Mesendoderm (in vitro differentiated cells): ENCODE results near the gene GRID2.

Source experiments
- DNase-seq: peaks from one replicate; pipeline ENCODE4 v3.0.0; 2013
- H2AK5ac ChIP-seq: 2 replicates; pipeline ENCODE4 v1.6.1; 2013; ENCODE audit warnings: low read length, inconsistent platforms
- H2BK120ac ChIP-seq: 2 replicates; pipeline ENCODE4 v1.6.1; 2013; ENCODE audit warnings: low read depth, mild to moderate bottlenecking, low read length, moderate library complexity, mixed read lengths
- H2BK15ac ChIP-seq: replicated peaks from 2 replicates; pipeline ENCODE4 v1.6.1; 2013; ENCODE audit warnings: low read depth, mild to moderate bottlenecking, moderate library complexity
- H2BK5ac ChIP-seq: 2 replicates; pipeline ENCODE4 v1.6.1; 2013; ENCODE audit warnings: low read length, inconsistent platforms
- H3K18ac ChIP-seq: 2 replicates; pipeline ENCODE4 v1.6.1; 2013; ENCODE audit warnings: mild to moderate bottlenecking, low read length, mixed read lengths
- H3K23ac ChIP-seq: one replicate; pipeline ENCODE4 v1.6.1; 2013; ENCODE audit warnings: low read length
- H3K27ac ChIP-seq: 2 replicates; pipeline ENCODE4 v1.5.1; 2013; ENCODE audit warnings: low read depth, mild to moderate bottlenecking, inconsistent platforms, low read length, moderate library complexity
- H3K27me3 ChIP-seq: 2 replicates; pipeline ENCODE4 v1.6.1; 2013; ENCODE audit warnings: low read length, control low read depth, mild to moderate bottlenecking, inconsistent platforms; ENCODE audit not compliant: insufficient read depth, poor library complexity
- H3K36me3 ChIP-seq: 2 replicates; pipeline ENCODE4 v1.6.1; 2013; ENCODE audit warnings: low read length, inconsistent platforms; ENCODE audit not compliant: control insufficient read depth, insufficient read depth
- H3K4ac ChIP-seq: one replicate; pipeline ENCODE4 v1.6.1; 2013; ENCODE audit warnings: low read depth, mild to moderate bottlenecking, low read length, moderate library complexity
- H3K4me1 ChIP-seq: 2 replicates; pipeline ENCODE4 v1.6.1; 2013; ENCODE audit warnings: low read depth, low read length, inconsistent platforms; ENCODE audit not compliant: control insufficient read depth
- H3K4me2 ChIP-seq: 2 replicates; pipeline ENCODE4 v1.6.1; 2013; ENCODE audit warnings: low read length
- H3K4me3 ChIP-seq: 2 replicates; pipeline ENCODE4 v1.5.1; 2013; ENCODE audit warnings: mild to moderate bottlenecking, low read length
- H3K56ac ChIP-seq: one replicate; pipeline ENCODE4 v1.6.1; 2013; ENCODE audit warnings: low read length
- H3K79me1 ChIP-seq: 2 replicates; pipeline ENCODE4 v1.6.1; 2013; ENCODE audit warnings: low read length, inconsistent platforms
- H3K79me2 ChIP-seq: 2 replicates; pipeline ENCODE4 v1.6.1; 2013; ENCODE audit warnings: mild to moderate bottlenecking, low read length; ENCODE audit not compliant: control insufficient read depth, insufficient read depth
- H3K9ac ChIP-seq: 2 replicates; pipeline ENCODE4 v1.6.1; 2013; ENCODE audit warnings: low read length, inconsistent platforms
- H4K5ac ChIP-seq: one replicate; pipeline ENCODE4 v1.6.1; 2013; ENCODE audit warnings: low read length
- H4K8ac ChIP-seq: one replicate; pipeline ENCODE4 v1.6.1; 2013; ENCODE audit warnings: low read depth, mild to moderate bottlenecking, control low read depth, low read length, moderate library complexity
- WGBS: extraction: QIAGEN DNeasy Blood & Tissue Kit; methylation state at CpG from one replicate; pipeline ENCODE4 v1.1.7; 2013; ENCODE audit warnings: low lambda C conversion rate, missing lambda C conversion rate; ENCODE audit not compliant: insufficient coverage; ENCODE audit errors: extremely low coverage; 5-methylcytosine and 5-hydroxymethylcytosine counted together

The GRID2 gene

DNA sequence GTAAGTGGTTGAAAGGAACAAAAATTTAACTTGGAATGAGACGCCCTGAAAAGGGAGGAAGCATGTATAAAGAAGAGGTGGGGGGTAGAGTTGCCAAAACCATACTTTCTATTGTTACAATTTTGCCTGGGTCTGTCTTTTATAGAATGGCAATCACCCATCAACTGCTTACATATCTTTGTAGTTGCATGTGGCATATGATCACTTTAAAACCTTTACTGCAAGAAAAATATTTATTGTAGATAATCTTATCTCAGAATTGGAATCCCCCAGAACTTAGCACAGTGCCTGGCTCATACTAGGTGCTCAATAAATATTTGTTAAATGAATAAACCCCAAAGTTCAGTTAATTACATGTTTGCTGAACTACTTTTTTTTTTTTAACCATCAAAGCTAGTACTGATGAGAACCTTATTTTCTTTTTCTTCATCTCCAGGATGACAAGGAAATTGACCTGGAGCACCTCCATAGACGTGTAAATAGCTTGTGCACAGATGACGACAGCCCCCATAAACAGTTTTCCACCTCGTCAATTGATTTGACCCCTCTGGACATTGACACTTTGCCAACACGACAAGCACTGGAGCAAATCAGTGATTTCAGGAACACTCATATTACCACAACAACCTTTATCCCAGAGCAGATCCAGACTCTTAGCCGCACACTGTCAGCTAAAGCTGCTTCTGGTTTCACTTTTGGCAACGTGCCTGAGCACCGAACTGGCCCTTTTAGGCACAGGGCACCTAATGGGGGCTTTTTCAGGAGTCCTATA lies 1468.1 kb downstream of the GRID2 start:
- no peak overlapping the region for H3K4me3 ChIP-seq
- H3K79me2 ChIP-seq, result no peaks in the 10 kb centered on the region
- DNase-seq, result no peak
- no peak overlapping the region for H3K9ac ChIP-seq
- no peak overlapping the region for H2AK5ac ChIP-seq
- H3K4me2 ChIP-seq, result no peak overlapping the region
- no peak overlapping the region for H4K5ac ChIP-seq
- no CpG with 5 or more reads among the region's 8 CpGs for WGBS
- no peak overlapping the region for H3K27ac ChIP-seq
- no peak overlapping the region for H3K4ac ChIP-seq
- no peak overlapping the region for H3K18ac ChIP-seq
- no peaks in the 10 kb centered on the region for H3K36me3 ChIP-seq
- no peaks in the 10 kb centered on the region for H3K4me1 ChIP-seq
- no peak overlapping the region for H2BK5ac ChIP-seq
- H3K27me3 ChIP-seq, result no peaks in the 10 kb centered on the region
- H4K8ac ChIP-seq, result no peak overlapping the region
- H2BK15ac ChIP-seq, result no peak overlapping the region
- no peak overlapping the region for H2BK120ac ChIP-seq
- no peak overlapping the region for H3K56ac ChIP-seq
- no peak overlapping the region for H3K23ac ChIP-seq
- no peaks in the 10 kb centered on the region for H3K79me1 ChIP-seq

DNA sequence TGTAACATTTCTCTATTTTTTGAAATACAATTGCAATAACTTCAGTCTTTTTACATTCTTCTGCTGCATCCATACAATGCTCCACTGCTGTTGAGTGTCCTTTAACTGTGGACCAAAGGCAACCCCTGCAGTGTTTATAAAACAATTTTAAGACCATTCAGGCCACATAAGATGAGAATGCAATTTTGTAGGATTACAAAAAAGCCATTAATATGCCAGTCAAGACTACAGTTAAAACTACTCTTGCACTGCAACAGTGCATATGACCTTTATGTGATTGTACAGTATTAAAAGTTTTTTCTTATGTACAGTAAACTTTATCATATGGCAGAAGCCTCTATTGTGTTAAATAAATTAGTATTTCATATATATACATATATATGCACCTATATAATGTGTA lies 1469.1 kb downstream of the GRID2 start:
- H2BK5ac ChIP-seq, result no peak overlapping the region
- H3K9ac ChIP-seq, result no peak overlapping the region
- no peak overlapping the region for H4K8ac ChIP-seq
- H2AK5ac ChIP-seq, result no peak overlapping the region
- no peaks in the 10 kb centered on the region for H3K27me3 ChIP-seq
- no peaks in the 10 kb centered on the region for H3K36me3 ChIP-seq
- no peaks in the 10 kb centered on the region for H3K4me1 ChIP-seq
- H2BK15ac ChIP-seq, result no peak overlapping the region
- no peak overlapping the region for H4K5ac ChIP-seq
- no peaks in the 10 kb centered on the region for H3K79me2 ChIP-seq
- H3K18ac ChIP-seq, result no peak overlapping the region
- no peak overlapping the region for H3K4me2 ChIP-seq
- H3K4me3 ChIP-seq, result no peak overlapping the region
- H3K56ac ChIP-seq, result no peak overlapping the region
- H3K27ac ChIP-seq, result no peak overlapping the region
- no peak for DNase-seq
- no peak overlapping the region for H3K4ac ChIP-seq
- no peak overlapping the region for H3K23ac ChIP-seq
- no peaks in the 10 kb centered on the region for H3K79me1 ChIP-seq
- H2BK120ac ChIP-seq, result no peak overlapping the region

DNA sequence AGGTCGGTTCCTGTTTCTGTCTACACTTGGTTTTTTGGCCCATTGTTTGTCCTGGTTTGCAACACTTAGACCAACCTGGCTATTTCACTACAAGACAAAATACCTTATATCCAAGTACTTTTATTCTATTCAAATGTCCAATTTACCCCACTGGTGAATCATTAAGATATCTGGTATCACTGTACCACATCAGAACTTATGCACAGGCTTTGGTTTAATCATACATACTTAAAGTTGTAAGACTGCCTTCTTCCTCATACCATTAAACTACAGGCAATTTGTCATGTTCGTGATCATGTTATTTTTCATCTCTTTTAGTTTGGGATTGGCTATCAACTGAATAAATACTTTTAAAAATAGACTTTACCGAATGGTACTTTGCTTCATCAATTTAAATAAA lies 1471.8 kb downstream of the GRID2 start:
- H3K36me3 ChIP-seq, result no peaks in the 10 kb centered on the region
- no peak overlapping the region for H3K4me2 ChIP-seq
- WGBS, result no CpG with 5 or more reads among the region's 3 CpGs

DNA sequence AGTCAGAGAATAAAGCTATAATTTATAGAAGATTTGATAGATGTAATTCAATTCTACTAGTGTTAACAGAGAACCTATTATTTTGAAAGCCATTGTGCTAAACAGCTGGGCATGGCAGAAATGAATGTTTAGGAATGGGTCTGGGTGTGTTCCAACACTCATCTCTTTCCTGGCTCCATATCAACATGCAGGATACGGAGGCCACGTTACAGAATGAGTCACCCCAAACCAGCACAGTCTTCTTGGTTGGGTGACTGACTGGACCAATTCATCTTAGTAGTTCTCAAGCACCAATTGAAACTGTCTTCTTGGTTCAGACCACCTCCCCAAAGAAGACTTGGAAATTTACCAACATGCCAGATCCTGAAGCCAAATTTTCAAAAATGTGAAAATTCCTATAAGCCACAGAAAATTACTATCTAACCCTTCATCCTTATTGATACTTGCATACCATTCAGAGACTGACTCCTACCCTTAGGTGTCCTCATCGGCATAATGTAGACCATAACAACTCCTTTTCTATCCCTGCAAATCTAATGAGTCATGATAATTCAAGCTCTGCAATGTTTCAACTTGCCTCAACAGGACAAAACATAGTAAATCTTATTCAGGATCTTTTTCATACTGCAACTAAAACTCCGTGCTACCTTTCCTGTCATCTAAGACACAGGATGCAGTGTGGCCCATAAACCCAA lies 1472.8 kb downstream of the GRID2 start:
- Histone ChIP-seq H3K9ac (no peak overlapping the region), H2BK120ac (no peak overlapping the region), H3K27me3 (no peaks in the 10 kb centered on the region), H3K79me2 (no peaks in the 10 kb centered on the region), H3K4me2 (no peak overlapping the region), H3K4me1 (peaks cover 3% of the 10 kb centered on the region), H2BK15ac (no peak overlapping the region), H3K27ac (no peak overlapping the region), H3K23ac (no peak overlapping the region), H3K36me3 (no peaks in the 10 kb centered on the region), H3K56ac (no peak overlapping the region), H3K4ac (no peak overlapping the region), H4K8ac (no peak overlapping the region), H2BK5ac (no peak overlapping the region), H3K79me1 (no peaks in the 10 kb centered on the region), H3K4me3 (no peak overlapping the region), H3K18ac (no peak overlapping the region), H2AK5ac (no peak overlapping the region), H4K5ac (no peak overlapping the region)
- no peak for DNase-seq
- no CpG with 5 or more reads among the region's 4 CpGs for WGBS

More for the DNA sequence above, 1471.8 kb downstream of the GRID2 start:
- no peak overlapping the region for H3K4ac ChIP-seq
- no peak for DNase-seq
- H3K79me1 ChIP-seq, result no peaks in the 10 kb centered on the region
- no peak overlapping the region for H2BK120ac ChIP-seq
- H4K8ac ChIP-seq, result no peak overlapping the region
- H2AK5ac ChIP-seq, result no peak overlapping the region
- no peak overlapping the region for H2BK5ac ChIP-seq
- H3K9ac ChIP-seq, result no peak overlapping the region
- peaks cover 3% of the 10 kb centered on the region for H3K4me1 ChIP-seq
- no peak overlapping the region for H3K18ac ChIP-seq
- H4K5ac ChIP-seq, result no peak overlapping the region
- no peak overlapping the region for H3K27ac ChIP-seq
- no peak overlapping the region for H2BK15ac ChIP-seq
- no peak overlapping the region for H3K23ac ChIP-seq
- H3K56ac ChIP-seq, result no peak overlapping the region
- H3K27me3 ChIP-seq, result no peaks in the 10 kb centered on the region
- no peaks in the 10 kb centered on the region for H3K79me2 ChIP-seq
- no peak overlapping the region for H3K4me3 ChIP-seq

DNA sequence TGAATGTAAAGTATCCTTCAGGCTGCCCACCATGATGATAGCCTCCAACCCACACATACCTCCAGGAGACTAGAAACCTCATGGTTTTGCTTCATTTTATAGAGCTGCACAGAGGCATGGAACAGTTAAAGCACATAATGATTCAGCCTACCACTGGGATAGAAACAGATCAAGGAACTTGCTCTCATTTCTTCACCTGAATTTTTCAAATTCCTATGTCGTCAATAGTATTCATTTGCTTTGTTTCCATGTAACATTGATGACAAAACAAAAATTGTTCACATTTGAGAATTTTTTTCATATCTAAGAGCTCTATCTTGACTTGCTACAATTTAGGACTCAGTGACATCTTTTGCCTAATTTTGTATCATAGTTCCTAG lies 1473.3 kb downstream of the GRID2 start:
- no peak overlapping the region for H3K4ac ChIP-seq
- no peak overlapping the region for H3K4me2 ChIP-seq
- H3K18ac ChIP-seq, result no peak overlapping the region
- no peak overlapping the region for H2BK120ac ChIP-seq
- H4K5ac ChIP-seq, result no peak overlapping the region
- whole genome bisulfite sequencing, result no CpG with 5 or more reads among the region's 1 CpG
- H3K4me3 ChIP-seq, result no peak overlapping the region
- no peaks in the 10 kb centered on the region for H3K79me2 ChIP-seq
- H2AK5ac ChIP-seq, result no peak overlapping the region
- DNase-seq, result no peak
- H2BK5ac ChIP-seq, result no peak overlapping the region
- H3K36me3 ChIP-seq, result no peaks in the 10 kb centered on the region
- H3K9ac ChIP-seq, result no peak overlapping the region
- H3K27me3 ChIP-seq, result no peaks in the 10 kb centered on the region
- no peak overlapping the region for H3K56ac ChIP-seq
- H4K8ac ChIP-seq, result no peak overlapping the region
- no peak overlapping the region for H3K27ac ChIP-seq
- H3K4me1 ChIP-seq, result peaks cover 3% of the 10 kb centered on the region
- no peak overlapping the region for H3K23ac ChIP-seq
- H2BK15ac ChIP-seq, result no peak overlapping the region
- H3K79me1 ChIP-seq, result no peaks in the 10 kb centered on the region
